GM19351 (cell line): Measurements from ENCODE around the gene MYOF.

Source experiments
- ATAC-seq: cut with Tn5 transposase; IDR thresholded peaks from one replicate; pipeline ENCODE4 v1.9.1; 2021; ENCODE audit warnings: mild to moderate bottlenecking, moderate library complexity; ENCODE audit not compliant: unreplicated experiment

The MYOF gene, protein sequence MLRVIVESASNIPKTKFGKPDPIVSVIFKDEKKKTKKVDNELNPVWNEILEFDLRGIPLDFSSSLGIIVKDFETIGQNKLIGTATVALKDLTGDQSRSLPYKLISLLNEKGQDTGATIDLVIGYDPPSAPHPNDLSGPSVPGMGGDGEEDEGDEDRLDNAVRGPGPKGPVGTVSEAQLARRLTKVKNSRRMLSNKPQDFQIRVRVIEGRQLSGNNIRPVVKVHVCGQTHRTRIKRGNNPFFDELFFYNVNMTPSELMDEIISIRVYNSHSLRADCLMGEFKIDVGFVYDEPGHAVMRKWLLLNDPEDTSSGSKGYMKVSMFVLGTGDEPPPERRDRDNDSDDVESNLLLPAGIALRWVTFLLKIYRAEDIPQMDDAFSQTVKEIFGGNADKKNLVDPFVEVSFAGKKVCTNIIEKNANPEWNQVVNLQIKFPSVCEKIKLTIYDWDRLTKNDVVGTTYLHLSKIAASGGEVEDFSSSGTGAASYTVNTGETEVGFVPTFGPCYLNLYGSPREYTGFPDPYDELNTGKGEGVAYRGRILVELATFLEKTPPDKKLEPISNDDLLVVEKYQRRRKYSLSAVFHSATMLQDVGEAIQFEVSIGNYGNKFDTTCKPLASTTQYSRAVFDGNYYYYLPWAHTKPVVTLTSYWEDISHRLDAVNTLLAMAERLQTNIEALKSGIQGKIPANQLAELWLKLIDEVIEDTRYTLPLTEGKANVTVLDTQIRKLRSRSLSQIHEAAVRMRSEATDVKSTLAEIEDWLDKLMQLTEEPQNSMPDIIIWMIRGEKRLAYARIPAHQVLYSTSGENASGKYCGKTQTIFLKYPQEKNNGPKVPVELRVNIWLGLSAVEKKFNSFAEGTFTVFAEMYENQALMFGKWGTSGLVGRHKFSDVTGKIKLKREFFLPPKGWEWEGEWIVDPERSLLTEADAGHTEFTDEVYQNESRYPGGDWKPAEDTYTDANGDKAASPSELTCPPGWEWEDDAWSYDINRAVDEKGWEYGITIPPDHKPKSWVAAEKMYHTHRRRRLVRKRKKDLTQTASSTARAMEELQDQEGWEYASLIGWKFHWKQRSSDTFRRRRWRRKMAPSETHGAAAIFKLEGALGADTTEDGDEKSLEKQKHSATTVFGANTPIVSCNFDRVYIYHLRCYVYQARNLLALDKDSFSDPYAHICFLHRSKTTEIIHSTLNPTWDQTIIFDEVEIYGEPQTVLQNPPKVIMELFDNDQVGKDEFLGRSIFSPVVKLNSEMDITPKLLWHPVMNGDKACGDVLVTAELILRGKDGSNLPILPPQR (N-terminal part only)

GRCh38 chr10:93482145-93482834, at the start of gene MYOF:
TSS of gene MYOF (minus strand) at chr10:93482334. CDS start at chr10:93482194, 140 bp downstream.
- ATAC-seq, result peak; percentile 73

DNA sequence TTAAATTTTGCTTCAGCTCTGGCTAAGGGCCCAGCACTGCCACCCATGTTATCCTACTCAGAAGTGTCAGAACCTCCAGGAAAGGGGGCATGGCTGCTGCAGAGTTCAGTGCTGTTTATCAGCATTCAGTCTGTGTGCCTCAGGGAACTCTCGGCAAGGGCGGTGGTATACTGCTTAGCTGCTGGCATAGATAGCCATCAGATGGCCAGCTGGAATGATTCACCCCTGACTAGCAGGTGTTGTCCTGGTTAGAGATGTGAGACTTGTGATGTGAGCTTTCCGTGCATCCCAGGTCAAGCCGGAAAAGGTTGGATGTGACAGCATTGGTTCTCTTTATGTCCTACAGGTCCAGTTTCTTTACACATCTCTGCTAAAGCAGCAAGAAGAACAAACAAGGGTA, 36.4 kb upstream of the MYOF start:
- ATAC-seq, result no peak

DNA sequence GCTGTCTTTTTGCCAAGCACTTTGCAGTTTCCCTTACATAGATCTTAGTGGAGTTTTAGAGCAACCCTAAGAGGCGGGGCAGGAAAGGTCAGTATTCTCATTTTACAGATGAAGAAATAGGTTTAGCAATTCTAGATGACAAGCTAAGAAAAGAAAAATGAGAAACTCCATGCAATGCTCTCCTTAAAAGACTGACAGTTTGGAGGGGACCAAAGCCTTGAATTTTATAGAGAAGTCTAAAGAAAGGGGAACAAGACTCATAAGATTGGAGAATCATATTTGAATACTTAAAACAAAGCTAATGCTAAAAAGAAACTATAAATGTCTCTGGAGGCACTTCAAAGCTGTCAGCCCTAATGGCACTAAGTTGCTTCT, 33.9 kb upstream of the MYOF start:
- ATAC-seq, result no peak

DNA sequence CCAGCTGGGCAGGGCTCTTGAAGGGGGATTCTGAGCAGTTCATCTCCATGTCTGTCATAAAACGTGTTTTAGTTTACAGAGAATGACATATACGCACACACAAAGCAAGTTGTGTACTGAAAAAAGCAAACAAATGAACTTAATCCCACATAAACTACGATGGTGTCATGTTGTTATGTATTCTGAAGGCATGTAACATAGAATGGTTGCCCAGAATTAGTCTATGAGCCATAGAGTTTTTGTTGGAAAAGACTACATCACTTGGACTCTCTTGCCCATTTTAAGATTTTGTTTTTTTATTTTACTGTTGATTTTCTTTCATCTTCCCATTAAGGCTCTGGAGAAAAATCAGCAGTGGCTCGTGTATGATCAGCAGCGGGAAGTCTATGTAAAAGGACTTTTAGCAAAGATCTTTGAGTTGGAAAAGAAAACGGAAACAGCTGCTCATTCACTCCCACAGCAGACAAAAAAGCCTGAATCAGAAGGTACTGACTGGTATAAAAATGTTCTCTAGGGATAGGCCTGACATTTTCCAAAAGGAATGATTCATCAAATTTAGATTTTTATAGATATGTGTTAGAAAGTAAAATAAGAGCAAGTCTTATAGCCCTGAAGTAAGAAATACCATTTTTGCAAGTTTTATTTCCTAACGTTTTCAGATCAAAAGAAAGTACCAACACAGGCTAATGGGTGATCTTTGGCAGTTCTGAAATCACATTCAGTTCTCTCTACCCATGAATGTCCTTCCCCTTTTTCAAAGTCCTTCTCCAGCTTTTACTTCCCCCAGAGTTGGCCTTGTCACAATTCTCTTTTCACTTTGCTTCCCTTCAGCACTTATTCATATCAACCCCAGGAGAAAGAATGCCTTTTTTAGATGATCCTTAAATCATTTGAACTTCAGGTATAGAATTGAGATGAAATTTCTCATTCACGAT, 33.2 kb upstream of the MYOF start:
- no peak for ATAC-seq

- ATAC-seq, result no peak
Measured at GRCh38 chr10:93514521-93514920, 32.4 kb upstream of the MYOF start.

GRCh38 chr10:93513091-93513490, 31.0 kb upstream of the MYOF start:
- no peak for ATAC-seq

- ATAC-seq, result no peak
Measured at GRCh38 chr10:93512565-93512964, 30.4 kb upstream of the MYOF start.

GRCh38 chr10:93509816-93510215, 27.7 kb upstream of the MYOF start:
- ATAC-seq, result no peak

- ATAC-seq, result no peak
Measured at GRCh38 chr10:93505075-93505474, 22.9 kb upstream of the MYOF start.

GRCh38 chr10:93503075-93503474, 20.9 kb upstream of the MYOF start:
- no peak for ATAC-seq

- no peak for ATAC-seq
Measured at GRCh38 chr10:93501650-93502049, 19.5 kb upstream of the MYOF start.

DNA sequence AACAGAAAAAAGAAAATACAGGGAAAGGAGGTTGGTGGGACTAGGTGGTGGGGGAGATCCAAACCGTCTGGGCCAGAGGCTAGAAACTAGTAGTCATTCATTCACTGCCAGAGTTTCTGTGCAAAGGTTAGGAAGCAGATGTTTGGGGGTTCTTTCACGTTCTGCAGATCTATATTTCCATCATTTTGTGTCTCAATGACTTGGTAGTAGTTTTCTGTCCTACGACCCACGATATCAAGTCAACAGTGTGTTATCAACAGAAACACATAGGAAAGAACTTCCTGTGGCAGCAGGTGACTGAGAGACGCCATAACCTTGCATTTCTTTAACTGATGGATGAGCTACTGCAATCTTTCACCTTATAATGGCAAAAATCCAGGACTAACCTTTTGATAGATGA, 16.0 kb upstream of the MYOF start:
- ATAC-seq, result no peak

- peak; percentile 98 for ATAC-seq
Measured at GRCh38 chr10:93496322-93497041, 14.3 kb upstream of the MYOF start, which contains the start of gene CEP55. TSS of gene CEP55 (plus strand) at chr10:93496612. CDS start at chr10:93500052, 3,440 bp downstream.

GRCh38 chr10:93495654-93496321, 13.7 kb upstream of the MYOF start:
- peak; percentile 13 for ATAC-seq

GRCh38 chr10:93494494-93494893, 12.4 kb upstream of the MYOF start:
- no peak for ATAC-seq

- ATAC-seq, result no peak
Measured at GRCh38 chr10:93493162-93493561, 11.0 kb upstream of the MYOF start.

GRCh38 chr10:93491602-93492121, 9.5 kb upstream of the MYOF start:
- ATAC-seq, result no peak

DNA sequence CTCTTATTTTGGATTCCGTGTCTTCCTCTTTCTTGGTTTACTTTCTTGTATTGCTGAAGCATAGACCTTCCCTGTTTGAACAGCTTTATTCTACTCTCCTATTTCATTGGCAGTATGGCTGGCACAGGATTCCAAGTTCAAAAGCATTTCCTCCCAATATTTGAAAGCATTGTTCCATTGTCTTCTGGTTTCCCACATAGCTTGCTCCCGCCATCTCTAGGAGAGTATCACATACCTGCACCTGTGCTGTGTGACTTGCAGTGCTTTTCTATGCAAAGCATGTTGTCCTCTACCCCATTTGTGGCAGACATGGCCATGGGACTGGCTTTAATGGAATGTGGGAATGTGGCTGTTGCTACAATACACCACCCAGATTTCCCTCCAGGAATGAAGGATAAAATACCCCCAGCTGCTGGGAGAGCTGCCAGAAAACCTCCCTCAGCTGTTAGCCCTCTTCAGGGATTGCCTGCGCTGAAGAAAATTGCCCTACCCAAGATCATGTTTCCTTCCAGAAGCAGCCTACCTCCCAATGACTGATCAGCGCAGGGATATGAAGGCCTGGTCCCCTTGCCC, 6.9 kb upstream of the MYOF start:
- ATAC-seq, result no peak
